SK-N-SH (cell line): Measurements from ENCODE around the gene APOO. TPM values are rescaled to one million over a fixed set of nuclear protein-coding genes. Genes with fewer than 3 reads are reported as not detected.

Source experiments
- CTCF ChIA-PET: fragments of 300-600, 350-600 bp; formaldehyde crosslinking; extraction: SDS; loops from one replicate; lab custom pipeline; 2021; lab: Yijun Ruan, JAX
- POLR2A ChIA-PET: fragments of 350-600 bp; sonication (Branson Sonifier 250); formaldehyde crosslinking; extraction: SDS; loops from one replicate; lab custom pipeline; 2020; ENCODE audit warnings: antibody characterized with exemption, inconsistent platforms; lab: Yijun Ruan, JAX
- DNase-seq: peaks from one replicate; pipeline ENCODE4 v3.0.0; 2012
- H2AFZ ChIP-seq: fragments of 200-600 bp; sonication (generic); 2 replicates; pipeline ENCODE4 v1.8.1; 2016; ENCODE audit warnings: antibody characterized with exemption, mild to moderate bottlenecking, low read depth
- H3F3A ChIP-seq: fragments of 200-600 bp; sonication (generic); replicated peaks from 2 replicates; pipeline ENCODE3; 2016; ENCODE audit warnings: antibody characterized with exemption, mild to moderate bottlenecking; ENCODE audit not compliant: insufficient read depth
- H3K27ac ChIP-seq, 2 experiments: fragments of 200-500 bp in 1 of 2; fragments of 200-600 bp in 1 of 2; sonication (Bioruptor generic) in 1 of 2; sonication (generic), shearing (Covaris generic) in 1 of 2; 2 replicates each; pipeline versions ENCODE4 v1.5.1 to v1.6.1; 2014 to 2016; ENCODE audit warnings: low read depth in 2 of 2, inconsistent platforms in 1 of 2, low read length in 1 of 2, mild to moderate bottlenecking in 1 of 2, mixed read lengths in 1 of 2
- H3K27me3 ChIP-seq: fragments of 200-600 bp; sonication (generic), shearing (Covaris generic); 2 replicates; pipeline ENCODE4 v1.6.1; 2016; ENCODE audit warnings: mixed run types; ENCODE audit not compliant: insufficient read depth
- H3K36me3 ChIP-seq, 2 experiments: fragments of 200-500 bp in 1 of 2; fragments of 200-600 bp in 1 of 2; sonication (Bioruptor generic) in 1 of 2; sonication (generic) in 1 of 2; replicated peaks in 1 of 2; 2 replicates each; pipeline versions ENCODE3 to v1.5.1; 2014 to 2016; ENCODE audit warnings: low read length in 1 of 2, mild to moderate bottlenecking in 1 of 2; ENCODE audit not compliant: insufficient read depth in 2 of 2, control insufficient read depth in 1 of 2
- H3K4me1 ChIP-seq, 2 experiments: fragments of 200-500 bp in 1 of 2; fragments of 200-600 bp in 1 of 2; sonication (Bioruptor generic) in 1 of 2; sonication (generic), shearing (Covaris generic) in 1 of 2; 2 replicates each; pipeline versions ENCODE4 v1.5.1 to v1.6.1; 2014 to 2016; ENCODE audit warnings: low read depth in 1 of 2, low read length in 1 of 2, mixed run types in 1 of 2; ENCODE audit not compliant: insufficient read depth in 2 of 2, control insufficient read depth in 1 of 2
- H3K4me2 ChIP-seq: fragments of 200-600 bp; sonication (generic), shearing (Covaris generic); 2 replicates; pipeline ENCODE4 v1.6.1; 2017; ENCODE audit warnings: mixed run types
- H3K4me3 ChIP-seq, 2 experiments: fragments of 200-500 bp in 1 of 2; fragments of 200-600 bp in 1 of 2; sonication (Bioruptor generic) in 1 of 2; sonication (generic), shearing (Covaris generic) in 1 of 2; 2 replicates each; pipeline versions ENCODE4 v1.5.1 to v1.8.1; 2014 to 2016; ENCODE audit warnings: low read depth in 2 of 2, inconsistent platforms in 1 of 2, low read length in 1 of 2, mild to moderate bottlenecking in 1 of 2, mixed read lengths in 1 of 2, moderate library complexity in 1 of 2
- H3K79me2 ChIP-seq: fragments of 200-600 bp; sonication (generic); 2 replicates; pipeline ENCODE4 v1.8.1; 2017; ENCODE audit warnings: mild to moderate bottlenecking; ENCODE audit not compliant: insufficient read depth
- H3K9ac ChIP-seq: fragments of 200-600 bp; sonication (generic); 2 replicates; pipeline ENCODE4 v1.6.1; 2017; ENCODE audit warnings: mixed run types
- H3K9me2 ChIP-seq: fragments of 200-600 bp; sonication (generic); 2 replicates; pipeline ENCODE4 v1.6.1; 2017; ENCODE audit warnings: mixed run types
- H3K9me3 ChIP-seq: fragments of 200-600 bp; sonication (generic); 2 replicates; pipeline ENCODE4 v1.6.1; 2017; ENCODE audit warnings: mixed run types, mild to moderate bottlenecking, moderate library complexity
- H4K20me1 ChIP-seq: fragments of 200-600 bp; sonication (generic); 2 replicates; pipeline ENCODE4 v1.6.1; 2017; ENCODE audit warnings: mild to moderate bottlenecking, mixed run types; ENCODE audit not compliant: insufficient read depth
- CHD2 ChIP-seq: fragments of 150-350 bp; IDR thresholded peaks from 2 replicates; pipeline ENCODE4 v1.6.1; 2018; ENCODE audit warnings: low read length; ENCODE audit not compliant: partially characterized antibody
- ELF1 ChIP-seq: IDR thresholded peaks from 2 replicates; pipeline ENCODE4 v1.4.0; 2012
- FOXJ3 ChIP-seq: sonication (generic); formaldehyde crosslinking; IDR thresholded peaks from 2 replicates; pipeline ENCODE4 v1.5.1; 2020; ENCODE audit warnings: mild to moderate bottlenecking, missing genetic modification reagents
- FOXM1 ChIP-seq: IDR thresholded peaks from 2 replicates; pipeline ENCODE4 v1.4.0; 2012; ENCODE audit warnings: low read depth, mild to moderate bottlenecking
- GATA2 ChIP-seq: sonication (generic); formaldehyde crosslinking; IDR thresholded peaks from 2 replicates; pipeline ENCODE4 v1.5.0; 2020; ENCODE audit warnings: mild to moderate bottlenecking, missing genetic modification reagents
- JUND ChIP-seq: IDR thresholded peaks from 2 replicates; pipeline ENCODE4 v1.4.0; 2012
- MEF2A ChIP-seq: IDR thresholded peaks from 2 replicates; pipeline ENCODE4 v1.4.0; 2012; ENCODE audit warnings: low read depth, borderline replicate concordance
- MXI1 ChIP-seq: IDR thresholded peaks from 2 replicates; pipeline ENCODE4 v1.6.1; 2012; ENCODE audit warnings: mild to moderate bottlenecking, low read depth, low read length, improper control_type of control experiment
- NFIC ChIP-seq: IDR thresholded peaks from 2 replicates; pipeline ENCODE4 v1.4.0; 2012; ENCODE audit warnings: borderline replicate concordance
- NRF1 ChIP-seq: IDR thresholded peaks from 2 replicates; pipeline ENCODE4 v1.6.1; 2012; ENCODE audit warnings: low read depth, mild to moderate bottlenecking, low read length
- RFX5 ChIP-seq: IDR thresholded peaks from 2 replicates; pipeline ENCODE4 v1.6.1; 2012; ENCODE audit warnings: mild to moderate bottlenecking, improper control_type of control experiment, low read length
- RXRA ChIP-seq: IDR thresholded peaks from 2 replicates; pipeline ENCODE4 v1.4.0; 2012; ENCODE audit warnings: low read depth, mild to moderate bottlenecking, borderline replicate concordance
- SIN3A ChIP-seq: IDR thresholded peaks from 2 replicates; pipeline ENCODE4 v1.6.1; 2012; ENCODE audit warnings: low read depth, mild to moderate bottlenecking, low read length, moderate library complexity, borderline replicate concordance
- TCF12 ChIP-seq: IDR thresholded peaks from 2 replicates; pipeline ENCODE4 v1.4.0; 2012
- WGBS: methylation state at CpG from one replicate; pipeline ENCODE4 v1.1.6; 2017; ENCODE audit warnings: low lambda C conversion rate; 5-methylcytosine and 5-hydroxymethylcytosine counted together
- polyA plus RNA-seq, 3 experiments: library from polyadenylated mRNA; depleted of rRNA; stranded (reverse); fragments of >200 nt; gene quantifications; 2 replicates each; pipeline ENCODE4 v1.2.3, GENCODE V29; 2012
- TF ChIP-seq, protein P1 (sequence below): IDR thresholded peaks from 2 replicates; pipeline ENCODE4 v1.6.1; 2012; ENCODE audit warnings: mild to moderate bottlenecking, low read depth, low read length, moderate library complexity
- TF ChIP-seq, protein P2 (sequence below): fragments of 150-350 bp; IDR thresholded peaks from 2 replicates; pipeline ENCODE4 v1.6.1; 2017; ENCODE audit warnings: antibody characterized with exemption, low read length, low read depth, borderline replicate concordance
- TF ChIP-seq, protein P3 (sequence below): IDR thresholded peaks from 2 replicates; pipeline ENCODE4 v1.4.0; 2012; ENCODE audit warnings: low read depth
- TF ChIP-seq, protein P4 (sequence below): fragments of 150-350 bp; IDR thresholded peaks from 2 replicates; pipeline ENCODE4 v1.6.1; 2016; ENCODE audit warnings: mild to moderate bottlenecking, low read depth, low read length
- TF ChIP-seq, protein P5 (sequence below): IDR thresholded peaks from 2 replicates; pipeline ENCODE4 v1.4.0; 2012; ENCODE audit warnings: low read depth, borderline replicate concordance

The APOO gene
- polyA plus RNA-seq, 1 of the 3 experiments (the other 2 are of a cell fraction): 22.0 TPM

DNA sequence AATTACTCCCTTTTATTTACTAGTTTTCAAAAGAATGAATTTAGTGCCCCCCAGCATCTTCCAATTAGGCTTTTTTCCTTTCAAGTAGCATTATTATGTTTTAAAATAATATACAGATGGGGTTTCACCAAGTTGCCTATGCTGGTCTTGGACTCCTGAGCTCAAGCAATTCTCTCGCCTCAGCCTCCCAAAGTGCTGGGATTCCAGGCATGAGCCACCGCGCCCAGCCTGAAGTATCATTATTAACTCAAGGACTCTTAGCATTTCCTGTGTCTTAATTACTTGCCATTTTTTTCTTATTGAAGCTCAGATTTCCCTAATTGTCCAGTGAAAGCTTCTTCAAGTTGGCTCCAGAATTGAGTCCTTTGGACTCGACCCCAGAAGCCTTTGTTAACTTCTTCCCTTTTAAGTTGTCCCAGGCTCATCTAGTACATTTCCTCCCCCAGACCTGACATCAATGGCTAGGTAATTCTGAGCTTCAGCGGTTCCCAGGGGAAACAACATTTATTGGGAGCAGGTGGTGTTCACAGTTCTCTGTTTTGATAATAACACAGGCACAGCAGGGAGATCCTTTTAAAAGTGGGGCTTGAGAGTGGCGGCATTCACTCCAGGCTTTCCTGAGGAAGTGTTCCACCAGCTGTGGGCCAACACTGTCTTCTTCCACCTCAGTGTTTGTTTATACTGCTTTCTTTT is 114.7 kb downstream of the APOO start:
- H4K20me1 ChIP-seq: no peaks in the 10 kb centered on the region
- no peaks in the 10 kb centered on the region for H3K36me3 ChIP-seq
- H3K4me3 ChIP-seq: no peak overlapping the region
- no peak overlapping the region for H3K27ac ChIP-seq
- no peaks in the 10 kb centered on the region for H3K4me1 ChIP-seq
- no peak for DNase-seq
- peaks cover 7% of the 10 kb centered on the region; the same call in 1 of the 2 replicates for H3K27me3 ChIP-seq
- H3K4me2 ChIP-seq: no peak overlapping the region
- no peaks in the 10 kb centered on the region for H3K9me2 ChIP-seq
- no peak overlapping the region for H2AFZ ChIP-seq
- H3K9ac ChIP-seq: no peak overlapping the region
- no peaks in the 10 kb centered on the region for H3K9me3 ChIP-seq
- WGBS: 53% methylated on average over 6 of the region's 6 CpGs
- ChIA-PET POLR2A (no interaction called here), CTCF (interaction anchor here (1.4 to 1.6 kb wide), 2 partner anchors 10 to 109 kb away, joined by 11 read pairs; partner anchors contain the start of gene SAT1)
- TF ChIP-seq RFX5 (no peak), CHD2 (no peak), TCF12 (no peak), ELF1 (no peak), NFIC (no peak), RXRA (no peak), FOXJ3 (CRISPR knock-in tag) (no peak), MXI1 (no peak), MEF2A (no peak), SIN3A (no peak), FOXM1 (no peak), NRF1 (no peak), JUND (no peak), GATA2 (no peak)
- TF ChIP-seq, protein P1, sequence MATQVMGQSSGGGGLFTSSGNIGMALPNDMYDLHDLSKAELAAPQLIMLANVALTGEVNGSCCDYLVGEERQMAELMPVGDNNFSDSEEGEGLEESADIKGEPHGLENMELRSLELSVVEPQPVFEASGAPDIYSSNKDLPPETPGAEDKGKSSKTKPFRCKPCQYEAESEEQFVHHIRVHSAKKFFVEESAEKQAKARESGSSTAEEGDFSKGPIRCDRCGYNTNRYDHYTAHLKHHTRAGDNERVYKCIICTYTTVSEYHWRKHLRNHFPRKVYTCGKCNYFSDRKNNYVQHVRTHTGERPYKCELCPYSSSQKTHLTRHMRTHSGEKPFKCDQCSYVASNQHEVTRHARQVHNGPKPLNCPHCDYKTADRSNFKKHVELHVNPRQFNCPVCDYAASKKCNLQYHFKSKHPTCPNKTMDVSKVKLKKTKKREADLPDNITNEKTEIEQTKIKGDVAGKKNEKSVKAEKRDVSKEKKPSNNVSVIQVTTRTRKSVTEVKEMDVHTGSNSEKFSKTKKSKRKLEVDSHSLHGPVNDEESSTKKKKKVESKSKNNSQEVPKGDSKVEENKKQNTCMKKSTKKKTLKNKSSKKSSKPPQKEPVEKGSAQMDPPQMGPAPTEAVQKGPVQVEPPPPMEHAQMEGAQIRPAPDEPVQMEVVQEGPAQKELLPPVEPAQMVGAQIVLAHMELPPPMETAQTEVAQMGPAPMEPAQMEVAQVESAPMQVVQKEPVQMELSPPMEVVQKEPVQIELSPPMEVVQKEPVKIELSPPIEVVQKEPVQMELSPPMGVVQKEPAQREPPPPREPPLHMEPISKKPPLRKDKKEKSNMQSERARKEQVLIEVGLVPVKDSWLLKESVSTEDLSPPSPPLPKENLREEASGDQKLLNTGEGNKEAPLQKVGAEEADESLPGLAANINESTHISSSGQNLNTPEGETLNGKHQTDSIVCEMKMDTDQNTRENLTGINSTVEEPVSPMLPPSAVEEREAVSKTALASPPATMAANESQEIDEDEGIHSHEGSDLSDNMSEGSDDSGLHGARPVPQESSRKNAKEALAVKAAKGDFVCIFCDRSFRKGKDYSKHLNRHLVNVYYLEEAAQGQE: no peak
- TF ChIP-seq, protein P2, sequence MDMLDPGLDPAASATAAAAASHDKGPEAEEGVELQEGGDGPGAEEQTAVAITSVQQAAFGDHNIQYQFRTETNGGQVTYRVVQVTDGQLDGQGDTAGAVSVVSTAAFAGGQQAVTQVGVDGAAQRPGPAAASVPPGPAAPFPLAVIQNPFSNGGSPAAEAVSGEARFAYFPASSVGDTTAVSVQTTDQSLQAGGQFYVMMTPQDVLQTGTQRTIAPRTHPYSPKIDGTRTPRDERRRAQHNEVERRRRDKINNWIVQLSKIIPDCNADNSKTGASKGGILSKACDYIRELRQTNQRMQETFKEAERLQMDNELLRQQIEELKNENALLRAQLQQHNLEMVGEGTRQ: no peak
- TF ChIP-seq, protein P3, sequence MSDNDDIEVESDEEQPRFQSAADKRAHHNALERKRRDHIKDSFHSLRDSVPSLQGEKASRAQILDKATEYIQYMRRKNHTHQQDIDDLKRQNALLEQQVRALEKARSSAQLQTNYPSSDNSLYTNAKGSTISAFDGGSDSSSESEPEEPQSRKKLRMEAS: no peak
- TF ChIP-seq, protein P4, sequence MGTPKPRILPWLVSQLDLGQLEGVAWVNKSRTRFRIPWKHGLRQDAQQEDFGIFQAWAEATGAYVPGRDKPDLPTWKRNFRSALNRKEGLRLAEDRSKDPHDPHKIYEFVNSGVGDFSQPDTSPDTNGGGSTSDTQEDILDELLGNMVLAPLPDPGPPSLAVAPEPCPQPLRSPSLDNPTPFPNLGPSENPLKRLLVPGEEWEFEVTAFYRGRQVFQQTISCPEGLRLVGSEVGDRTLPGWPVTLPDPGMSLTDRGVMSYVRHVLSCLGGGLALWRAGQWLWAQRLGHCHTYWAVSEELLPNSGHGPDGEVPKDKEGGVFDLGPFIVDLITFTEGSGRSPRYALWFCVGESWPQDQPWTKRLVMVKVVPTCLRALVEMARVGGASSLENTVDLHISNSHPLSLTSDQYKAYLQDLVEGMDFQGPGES: no peak
- TF ChIP-seq, protein P5, sequence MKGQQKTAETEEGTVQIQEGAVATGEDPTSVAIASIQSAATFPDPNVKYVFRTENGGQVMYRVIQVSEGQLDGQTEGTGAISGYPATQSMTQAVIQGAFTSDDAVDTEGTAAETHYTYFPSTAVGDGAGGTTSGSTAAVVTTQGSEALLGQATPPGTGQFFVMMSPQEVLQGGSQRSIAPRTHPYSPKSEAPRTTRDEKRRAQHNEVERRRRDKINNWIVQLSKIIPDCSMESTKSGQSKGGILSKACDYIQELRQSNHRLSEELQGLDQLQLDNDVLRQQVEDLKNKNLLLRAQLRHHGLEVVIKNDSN: no peak
- H3F3A ChIP-seq: no peaks in the 10 kb centered on the region
- H3K79me2 ChIP-seq: no peaks in the 10 kb centered on the region
